Thoracic aorta (tissue), 2 donors: Measurements from ENCODE around the gene CRLF1. TPM values are rescaled to one million over a fixed set of nuclear protein-coding genes. Genes with fewer than 3 reads are reported as not detected.

Experiments used
- ATAC-seq: fragments of 150-250 bp; one replicate; pipeline ENCODE4 v1.8.0; 2017; ENCODE audit warnings: low read depth; ENCODE audit not compliant: insufficient number of reproducible peaks, low FRiP score
- DNase-seq: peaks from one replicate; pipeline ENCODE4 v3.0.0-alpha.2; 2020; ENCODE audit warnings: low spot score
- H3K27ac ChIP-seq, 2 donors: fragments of 200-600 bp; sonication (generic); 1 replicate in 1 of 2; 2 replicates in 1 of 2; pipeline ENCODE4 v1.5.1; 2016; ENCODE audit warnings: mild to moderate bottlenecking in 2 of 2, moderate library complexity in 2 of 2
- H3K27me3 ChIP-seq: fragments of 200-600 bp; sonication (generic); replicated peaks from 2 replicates; pipeline ENCODE4 v1.6.0; 2016; ENCODE audit warnings: mild to moderate bottlenecking; ENCODE audit not compliant: insufficient read depth
- H3K36me3 ChIP-seq: fragments of 200-600 bp; sonication (generic); one replicate; pipeline ENCODE4 v1.5.1; 2016
- H3K4me1 ChIP-seq, 2 donors: fragments of 200-600 bp; sonication (generic); 1 replicate in 1 of 2; 2 replicates in 1 of 2; pipeline versions ENCODE4 v1.5.1 to v1.6.0; 2016; ENCODE audit warnings: low read depth in 2 of 2, mild to moderate bottlenecking in 1 of 2; ENCODE audit not compliant: control insufficient read depth in 1 of 2
- H3K4me3 ChIP-seq: fragments of 200-600 bp; sonication (generic); 2 replicates; pipeline ENCODE4 v1.5.1; 2016; ENCODE audit warnings: mild to moderate bottlenecking
- H3K9me3 ChIP-seq: fragments of 200-600 bp; sonication (generic); 2 replicates; pipeline ENCODE4 v1.5.1; 2016
- total RNA-seq, 2 donors: library from RNA; depleted of rRNA; stranded (reverse); fragments of >200 nt; gene quantifications; one replicate each; pipeline versions ENCODE4 v1.1.0 to v1.2.3, GENCODE V29; 2016
- TF ChIP-seq, protein P1 (sequence below): fragments of 200-600 bp; sonication (generic); IDR thresholded peaks from one replicate; pipeline ENCODE4 v1.5.1; 2019; ENCODE audit warnings: antibody characterized with exemption

Gene CRLF1
- total RNA-seq, 2 donors from 2014 or later = 85.9 to 1,063 TPM

DNA sequence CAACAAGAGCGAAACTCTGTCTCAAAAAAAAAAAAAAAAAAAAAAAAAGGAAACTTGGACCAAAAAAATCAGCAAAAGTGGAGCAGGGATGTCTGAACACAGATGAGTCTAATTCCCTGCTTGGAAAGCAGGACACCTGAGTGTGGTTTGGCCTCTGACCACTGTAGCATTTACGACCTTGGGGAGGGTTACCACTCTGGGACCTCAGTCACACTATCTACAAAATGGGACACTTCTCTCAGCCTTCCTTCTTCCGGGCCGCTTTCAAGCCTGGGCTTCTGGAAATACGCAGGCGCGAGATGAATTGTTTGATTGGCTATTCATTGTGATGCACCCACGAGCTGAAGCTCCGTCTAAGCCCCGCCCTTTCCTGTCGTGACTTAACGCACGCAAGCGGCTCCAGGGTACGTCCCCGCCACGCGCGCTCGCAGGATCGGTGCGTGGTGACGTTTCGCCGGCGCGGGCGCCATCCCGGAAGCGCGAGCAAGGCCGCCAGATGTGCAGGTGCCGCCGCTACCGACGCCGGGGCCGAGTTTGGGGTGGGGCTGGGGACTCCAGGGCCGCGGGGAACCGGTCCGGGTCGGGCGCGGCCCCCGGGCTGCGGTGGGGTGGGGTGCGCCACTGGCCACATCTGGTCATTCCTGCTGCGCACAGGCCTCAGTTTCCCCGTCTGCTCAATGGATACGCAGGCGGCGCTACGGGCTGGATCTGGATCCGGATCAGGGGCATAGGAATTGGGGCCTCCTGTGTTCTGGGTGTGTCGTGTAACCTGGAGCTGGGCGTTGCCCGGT is 49.0 kb downstream of the CRLF1 start, which contains the start of gene KXD1:
Gene KXD1, plus strand, starts transcription at position 460 of the 791 bp plus-strand sequence. CDS start 4,187 bp downstream, outside the sequence.
- H3K4me3 ChIP-seq = peak within 1 kb of the TSS; percentile 91
- no peaks in the 10 kb centered on the region for H3K36me3 ChIP-seq
- H3K9me3 ChIP-seq = no peaks in the 10 kb centered on the region
- DNase-seq (peak; percentile 94), ATAC-seq (peak; percentile 90)
- TF ChIP-seq, protein P1, sequence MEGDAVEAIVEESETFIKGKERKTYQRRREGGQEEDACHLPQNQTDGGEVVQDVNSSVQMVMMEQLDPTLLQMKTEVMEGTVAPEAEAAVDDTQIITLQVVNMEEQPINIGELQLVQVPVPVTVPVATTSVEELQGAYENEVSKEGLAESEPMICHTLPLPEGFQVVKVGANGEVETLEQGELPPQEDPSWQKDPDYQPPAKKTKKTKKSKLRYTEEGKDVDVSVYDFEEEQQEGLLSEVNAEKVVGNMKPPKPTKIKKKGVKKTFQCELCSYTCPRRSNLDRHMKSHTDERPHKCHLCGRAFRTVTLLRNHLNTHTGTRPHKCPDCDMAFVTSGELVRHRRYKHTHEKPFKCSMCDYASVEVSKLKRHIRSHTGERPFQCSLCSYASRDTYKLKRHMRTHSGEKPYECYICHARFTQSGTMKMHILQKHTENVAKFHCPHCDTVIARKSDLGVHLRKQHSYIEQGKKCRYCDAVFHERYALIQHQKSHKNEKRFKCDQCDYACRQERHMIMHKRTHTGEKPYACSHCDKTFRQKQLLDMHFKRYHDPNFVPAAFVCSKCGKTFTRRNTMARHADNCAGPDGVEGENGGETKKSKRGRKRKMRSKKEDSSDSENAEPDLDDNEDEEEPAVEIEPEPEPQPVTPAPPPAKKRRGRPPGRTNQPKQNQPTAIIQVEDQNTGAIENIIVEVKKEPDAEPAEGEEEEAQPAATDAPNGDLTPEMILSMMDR = no peak
- peak within 1 kb of the TSS; percentile 98 to 99 for H3K27ac ChIP-seq
- H3K27me3 ChIP-seq = no peaks in the 10 kb centered on the region
- H3K4me1 ChIP-seq = peaks cover 18 to 45% of the 10 kb centered on the region in 2 donors

DNA sequence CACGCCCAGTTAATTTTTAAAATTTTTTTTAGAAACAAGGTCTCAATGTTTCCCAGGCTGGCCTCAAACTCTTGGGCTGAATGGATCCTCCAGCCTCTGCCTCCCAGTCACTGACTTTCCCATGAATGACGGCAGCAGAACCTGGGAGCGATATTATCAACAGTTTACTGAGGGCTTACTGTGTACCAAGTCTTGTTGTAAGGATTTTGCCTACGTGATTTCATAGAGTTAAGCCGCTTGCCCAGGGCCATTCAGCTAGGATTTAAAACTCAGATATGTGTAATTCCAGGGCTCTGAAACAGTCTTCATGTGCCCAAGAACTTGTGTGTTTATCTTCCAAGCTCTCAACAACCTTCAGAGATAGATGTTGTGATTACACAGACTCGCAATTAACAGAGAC is 55.0 kb downstream of the CRLF1 start:
- DNase-seq (no peak), ATAC-seq (no peak)
- H3K4me3 ChIP-seq = no peak overlapping the region
- H3K27me3 ChIP-seq = no peaks in the 10 kb centered on the region
- no peak overlapping the region for H3K27ac ChIP-seq
- TF ChIP-seq, protein P1 = no peak
- no peaks in the 10 kb centered on the region for H3K36me3 ChIP-seq
- no peaks in the 10 kb centered on the region for H3K9me3 ChIP-seq
- no peaks in the 10 kb centered on the region for H3K4me1 ChIP-seq

DNA sequence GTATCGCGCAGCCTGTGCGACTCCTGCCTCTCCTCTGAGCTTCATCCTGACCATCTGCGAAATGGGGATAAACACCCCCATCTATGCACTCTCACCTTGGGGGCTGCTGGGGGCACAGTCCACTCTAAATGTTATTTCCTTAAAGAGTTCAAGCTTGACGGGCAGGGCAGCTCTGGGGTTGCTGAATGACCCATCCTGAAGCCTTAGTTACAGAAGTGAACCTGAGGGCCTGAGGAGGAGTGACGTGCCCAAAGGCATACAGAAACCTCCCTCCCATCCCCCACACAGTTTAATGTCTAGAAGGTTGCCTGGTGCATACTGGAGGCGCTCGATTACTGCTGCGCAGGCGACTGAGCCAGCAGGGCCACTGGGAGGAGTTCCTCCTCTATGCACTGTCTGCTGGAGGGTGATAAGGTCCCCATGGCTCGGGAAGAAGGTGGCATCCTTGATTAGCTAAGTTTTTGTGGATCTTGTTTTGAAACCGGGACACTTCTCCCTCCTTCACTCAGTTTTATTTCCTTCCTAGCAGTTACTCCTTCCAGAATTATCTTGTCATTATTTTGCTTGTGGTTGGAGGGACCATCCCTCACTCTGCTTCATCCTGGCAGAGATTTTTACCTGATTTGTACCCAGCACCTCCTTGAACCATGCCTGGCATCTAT is 62.7 kb downstream of the CRLF1 start:
- peaks cover 18% of the 10 kb centered on the region for H3K36me3 ChIP-seq
- H3K4me1 ChIP-seq = peaks cover 11 to 20% of the 10 kb centered on the region in 2 donors
- ATAC-seq = peak; percentile 39
- no peak overlapping the region for H3K27ac ChIP-seq
- TF ChIP-seq, protein P1 = no peak
- no peaks in the 10 kb centered on the region for H3K9me3 ChIP-seq
- no peak for DNase-seq
- H3K27me3 ChIP-seq = no peaks in the 10 kb centered on the region
- H3K4me3 ChIP-seq = peak overlapping the region; percentile 82

Other genes starting within 250 kb of the CRLF1 start
- 10 to 100 TPM in 1 of 2 donors, 1 to 10 TPM in 1; 2.3 to 25.5 TPM for gene GDF15, start 220.6 kb downstream of the CRLF1 start, total RNA-seq
- 10 to 100 TPM; 18.7 to 30.3 TPM for gene LRRC25, start 209.2 kb downstream of the CRLF1 start, total RNA-seq
- gene SSBP4, start 187.4 kb downstream of the CRLF1 start, total RNA-seq = 10 to 100 TPM; 87.7 to 94.9 TPM
- gene ISYNA1, start 168.7 kb downstream of the CRLF1 start, total RNA-seq = 100 to 1,000 TPM in 1 of 2 donors, 10 to 100 TPM in 1; 60.9 to 143 TPM
- 10 to 100 TPM; 28.3 to 35.0 TPM for gene ELL, start 84.7 kb downstream of the CRLF1 start, total RNA-seq
- 100 to 1,000 TPM; 237 to 446 TPM for gene FKBP8, start 63.2 kb downstream of the CRLF1 start, total RNA-seq
- 100 to 1,000 TPM in 1 of 2 donors, 10 to 100 TPM in 1; 99.6 to 174 TPM for gene KXD1, start 48.9 kb downstream of the CRLF1 start, total RNA-seq
- 100 to 1,000 TPM; 306 to 438 TPM for gene UBA52, start 34.9 kb downstream of the CRLF1 start, total RNA-seq
- gene REX1BD, start 18.0 kb downstream of the CRLF1 start, total RNA-seq = 10 to 100 TPM; 36.3 to 66.6 TPM
- 1 to 10 TPM; 3.2 to 6.5 TPM for gene TMEM59L, start 6.1 kb upstream of the CRLF1 start, total RNA-seq
- 10 to 100 TPM; 11.2 to 24.5 TPM for gene KLHL26, start 30.2 kb upstream of the CRLF1 start, total RNA-seq
- 10 to 100 TPM in 1 of 2 donors, 1 to 10 TPM in 1; 8.7 to 11.2 TPM for gene CRTC1, start 76.9 kb upstream of the CRLF1 start, total RNA-seq
- gene COMP, start 184.5 kb upstream of the CRLF1 start, total RNA-seq = 10 to 100 TPM; 16.9 to 29.8 TPM
- 10 to 100 TPM; 56.5 to 95.2 TPM for gene UPF1, start 225.2 kb upstream of the CRLF1 start, total RNA-seq